ENCODE measurements around the gene ASB2.

ASB2 gene

DNA sequence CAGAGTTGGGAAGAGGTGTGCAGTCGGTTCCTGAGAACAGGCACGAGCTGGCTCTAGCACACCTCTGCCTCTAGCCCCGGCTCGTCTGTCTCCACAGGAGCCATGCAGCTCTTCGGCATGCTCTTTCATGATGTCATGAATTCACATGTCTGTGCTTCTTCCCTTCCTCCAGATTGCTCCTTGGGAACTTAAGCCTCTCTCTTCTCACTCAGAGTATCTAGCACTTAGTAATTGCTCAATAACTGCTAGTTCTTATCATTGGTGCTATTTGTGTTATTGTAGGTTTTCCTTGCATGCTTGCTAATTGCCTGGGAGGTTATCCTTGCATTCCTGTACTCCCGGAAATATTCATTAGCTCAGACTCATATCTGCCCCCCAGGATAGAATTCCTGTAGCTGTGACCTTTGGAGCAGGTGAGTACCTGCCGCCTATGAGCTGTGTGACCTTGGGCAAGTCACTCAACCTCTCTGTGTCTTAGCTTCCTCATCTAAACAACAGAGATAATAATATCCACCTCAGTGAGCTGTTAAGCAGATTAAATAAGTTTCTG is 29.8 kb downstream of the ASB2 start:
- no peak for DNase-seq

DNA sequence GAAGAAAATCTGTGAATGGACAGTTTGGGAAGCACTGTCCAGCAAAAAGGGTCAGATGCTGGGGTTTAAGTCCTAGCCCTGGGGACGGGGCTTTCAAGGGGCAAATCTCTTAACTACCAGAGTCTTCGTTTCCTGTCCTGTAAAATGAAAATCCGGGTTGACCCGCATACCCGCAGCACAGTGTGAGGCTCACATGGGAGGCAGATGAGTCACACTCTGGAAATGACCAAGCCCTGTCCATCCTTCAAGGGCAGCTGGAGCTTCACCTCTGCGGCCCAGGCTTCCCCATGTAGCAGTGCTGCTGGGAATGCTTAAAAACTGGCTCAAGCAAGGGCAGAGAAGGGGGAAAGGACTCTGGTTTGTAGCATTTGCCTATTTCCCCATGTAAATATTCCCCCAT is 30.3 kb downstream of the ASB2 start:
- DNase-seq, result no peak

DNA sequence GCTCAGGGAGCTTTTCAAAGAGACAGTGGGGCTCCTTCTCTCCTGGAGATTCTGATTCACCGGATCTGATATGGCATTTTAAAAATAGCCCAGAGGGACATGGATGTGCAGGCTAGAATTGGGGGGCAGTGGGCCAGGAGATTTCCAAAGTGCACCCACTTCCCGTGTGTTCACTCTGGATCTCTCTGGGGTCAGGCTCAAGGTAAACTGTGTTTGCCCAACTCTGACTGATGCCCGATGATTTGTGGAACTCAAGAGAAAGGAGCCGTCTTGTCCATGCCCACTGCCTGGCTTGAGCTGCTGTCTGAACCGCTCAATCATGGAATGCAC is 31.3 kb downstream of the ASB2 start:
- DNase-seq, result no peak

DNA sequence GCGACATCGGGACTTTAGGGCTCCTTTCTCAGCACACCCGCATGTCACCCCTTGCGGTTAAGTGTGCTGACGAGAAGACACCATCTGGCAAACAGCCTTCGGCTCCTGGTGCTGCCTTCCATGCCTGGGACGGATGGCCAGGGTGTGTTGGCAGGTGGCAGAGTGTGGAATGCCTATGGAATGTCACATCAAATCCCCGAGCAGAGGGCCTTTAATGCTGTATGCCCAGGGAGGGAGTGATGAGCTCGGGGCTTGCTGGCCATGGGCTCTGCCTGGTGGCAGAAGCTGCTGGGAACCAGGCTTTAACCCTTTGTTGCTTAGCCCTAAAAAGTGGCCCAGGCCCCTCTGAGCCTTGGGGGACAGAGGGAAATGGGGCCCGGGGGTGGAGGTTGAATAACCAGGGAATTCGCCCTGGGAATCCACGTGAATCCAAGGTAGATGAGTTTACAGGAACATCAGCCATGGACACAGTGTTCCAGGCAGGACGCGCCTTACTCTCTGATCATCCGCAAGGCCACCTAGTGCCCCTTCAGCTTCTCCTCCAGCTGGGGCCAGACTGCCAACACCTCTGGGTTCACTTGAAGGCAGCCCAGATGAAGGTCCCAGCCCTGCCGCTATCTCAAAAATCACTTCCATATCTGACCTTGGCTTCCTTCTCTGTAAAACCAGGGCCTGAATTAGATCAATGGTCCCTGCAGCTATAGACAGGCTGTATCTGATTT is 31.9 kb downstream of the ASB2 start:
- DNase-seq, result no peak

DNA sequence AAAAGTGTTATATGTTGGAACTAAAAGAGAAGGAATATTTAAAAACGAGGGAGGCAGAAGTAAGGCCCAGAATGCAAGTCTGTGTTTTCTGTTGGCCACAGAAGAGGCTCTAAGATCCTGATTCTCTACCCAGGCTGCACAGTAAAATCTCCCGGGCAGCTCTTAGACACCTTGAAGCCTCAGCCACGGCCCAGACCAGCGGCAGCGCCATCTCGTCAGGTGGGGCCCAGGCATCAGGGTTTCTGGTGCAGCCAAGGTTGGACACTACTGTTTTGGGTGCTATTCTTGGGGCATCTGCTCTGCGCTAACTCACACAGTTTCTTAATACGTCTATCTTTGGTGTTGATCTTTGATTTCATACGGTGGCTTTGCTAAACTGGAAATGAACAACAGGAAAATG is 32.4 kb downstream of the ASB2 start:
- no peak for DNase-seq

DNA sequence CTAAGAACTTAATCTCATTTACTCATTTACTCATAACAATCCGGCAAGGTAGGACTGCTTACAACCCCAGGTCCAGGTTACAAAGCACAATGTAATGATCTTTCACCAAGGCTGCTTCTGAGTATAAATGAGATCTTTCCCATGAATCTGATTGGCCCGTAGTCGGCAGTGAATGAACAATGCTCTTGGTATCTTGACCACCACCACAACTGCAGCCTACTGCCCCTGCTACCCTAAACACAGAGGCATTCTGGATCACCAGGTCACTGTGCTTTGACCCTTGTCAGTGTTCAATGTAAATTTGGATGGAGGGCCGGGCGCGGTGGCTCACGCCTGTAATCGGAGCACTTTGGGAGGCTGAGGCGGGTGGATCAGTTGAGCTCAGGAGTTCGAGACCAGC is 33.3 kb downstream of the ASB2 start:
- no peak for DNase-seq

DNA sequence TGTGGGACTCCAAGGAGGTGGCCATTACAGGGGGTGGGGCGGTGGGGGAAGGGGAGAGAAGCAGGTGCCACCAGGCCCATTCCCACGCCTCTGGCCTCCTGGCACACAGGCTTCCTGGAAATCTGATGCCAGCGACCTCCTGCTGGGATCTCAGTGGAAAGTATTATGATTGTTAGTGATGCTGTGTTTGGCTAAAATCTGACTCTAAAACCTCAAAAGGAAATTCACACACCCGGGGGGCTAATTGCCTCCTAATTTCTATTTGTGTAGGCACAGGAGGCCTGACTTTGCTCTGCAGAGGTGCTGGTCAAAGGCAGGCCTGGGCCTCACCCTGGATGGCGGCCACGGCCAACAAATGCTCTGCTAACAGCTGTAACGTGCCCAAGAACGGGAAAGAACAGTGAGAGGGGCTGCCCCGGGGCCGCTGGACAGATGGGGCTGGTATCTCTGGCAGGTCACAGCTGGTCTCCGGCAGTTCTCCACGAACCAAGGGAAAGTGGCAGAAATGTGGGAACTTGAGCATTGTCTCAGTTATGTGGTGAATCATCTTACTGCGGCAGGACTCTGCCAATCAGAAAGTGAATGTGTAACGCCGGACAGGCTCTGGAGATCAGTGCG is 35.0 kb downstream of the ASB2 start:
- DNase-seq, result no peak

DNA sequence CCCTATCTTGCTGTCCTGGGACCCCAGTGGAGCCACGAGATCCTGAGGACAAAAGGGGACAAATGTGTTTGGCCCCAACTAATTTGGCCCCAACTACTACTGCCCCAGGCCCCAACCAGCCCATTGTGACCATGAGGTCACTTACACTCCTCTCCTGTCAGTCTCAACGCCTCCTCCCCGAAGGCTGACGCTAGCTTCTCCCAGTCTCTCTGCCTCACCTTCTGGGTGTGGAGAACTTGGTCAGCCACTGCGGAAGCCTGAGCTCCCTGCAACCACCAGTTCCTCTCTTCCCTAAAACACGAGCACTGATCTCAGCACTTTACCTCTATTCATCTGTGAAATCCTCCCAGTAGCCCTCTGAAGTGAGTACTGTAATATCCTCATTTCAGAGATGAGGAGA is 35.9 kb downstream of the ASB2 start:
- no peak for DNase-seq

DNA sequence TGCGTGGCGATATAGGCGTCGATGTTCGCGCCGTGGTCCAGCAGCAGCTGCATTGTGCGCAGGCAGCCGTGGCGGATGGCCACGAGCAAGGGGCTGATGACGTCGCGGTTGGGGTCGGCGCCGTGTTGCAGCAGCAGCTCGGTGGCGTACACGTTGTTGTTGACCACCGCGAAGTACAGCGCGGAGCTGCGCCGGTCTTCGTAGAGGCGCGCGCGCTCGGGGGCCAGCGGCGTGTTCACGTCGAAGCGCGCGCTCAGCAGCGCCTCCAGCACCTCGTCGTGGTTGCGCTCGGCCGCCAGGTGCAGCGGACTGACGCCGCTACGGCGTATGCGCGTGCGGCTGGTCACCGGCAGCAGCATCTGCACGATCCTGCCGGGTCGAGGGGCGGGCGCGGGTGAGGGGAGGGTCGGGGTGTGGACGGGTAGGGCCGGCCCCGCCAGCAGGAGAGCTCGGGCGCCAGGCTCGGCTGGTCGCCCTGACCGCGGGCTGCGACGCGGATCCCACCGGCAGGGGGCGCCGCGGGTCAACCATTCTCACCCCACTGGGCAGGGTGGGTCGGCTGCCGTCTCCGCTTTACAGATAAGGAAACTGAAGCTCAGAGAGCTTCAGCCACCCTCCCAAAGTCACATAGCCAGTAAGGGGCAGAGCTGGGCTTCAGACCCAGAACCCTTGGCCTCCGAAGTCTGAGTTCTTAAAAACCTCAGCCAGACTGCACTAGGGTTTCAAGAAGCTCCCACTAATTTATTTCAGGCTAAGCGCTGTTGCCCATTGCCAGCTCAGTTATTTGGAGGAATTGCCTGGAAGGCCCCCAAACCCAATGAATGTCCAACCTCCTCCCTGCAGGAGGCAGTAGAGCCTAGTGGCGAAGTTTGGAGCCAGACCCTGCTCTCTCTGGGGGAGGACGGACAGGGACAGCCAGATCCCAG is 36.8 kb downstream of the ASB2 start:
- peak; percentile 97 for DNase-seq

DNA sequence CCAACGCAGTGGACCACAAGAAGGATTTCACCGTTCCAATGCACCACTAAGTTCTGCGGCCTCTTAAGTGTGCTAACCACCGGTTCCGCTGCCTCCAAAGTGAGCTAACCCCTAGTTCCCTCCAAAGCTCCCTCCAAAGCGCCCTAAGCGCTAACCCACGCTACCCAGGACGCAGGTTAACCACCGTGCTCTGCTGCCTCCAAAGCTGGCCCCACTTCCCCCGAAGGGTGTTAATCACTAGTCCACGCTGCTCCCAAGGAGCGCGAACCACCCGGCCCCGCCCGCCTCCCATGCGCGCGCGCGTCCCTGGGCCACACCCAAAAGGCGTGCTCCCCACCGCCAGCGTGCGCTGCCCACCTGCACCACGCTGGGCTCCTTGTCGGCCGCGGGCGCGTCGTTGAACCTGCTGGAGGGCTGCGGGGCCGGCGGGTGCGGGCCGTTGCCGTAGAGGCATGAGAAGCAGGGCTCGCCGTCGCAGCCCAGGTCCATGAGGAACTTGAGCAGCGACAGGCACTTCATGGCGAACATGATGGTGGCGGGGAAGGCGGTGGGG is 37.5 kb downstream of the ASB2 start:
- DNase-seq, result peak; percentile 28

DNA sequence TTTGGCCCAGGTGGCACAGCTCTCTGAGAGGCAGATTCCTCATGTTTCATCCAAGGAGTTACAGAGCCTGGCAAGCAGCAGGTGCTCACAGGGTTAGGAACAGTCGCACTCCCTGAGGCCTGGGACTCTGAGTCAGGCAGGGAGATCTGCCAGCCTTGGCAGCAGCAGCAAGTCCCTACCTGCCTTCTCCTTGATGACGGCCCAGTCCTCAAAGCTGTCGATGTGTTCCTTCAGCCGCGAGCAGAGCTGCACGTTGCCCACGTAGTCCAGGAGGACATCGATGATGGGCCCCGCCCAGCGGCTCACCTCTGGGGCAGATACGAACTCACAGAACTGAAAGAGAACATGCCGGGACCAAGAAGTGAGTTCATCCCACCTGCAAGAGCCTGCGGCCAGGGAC is 38.9 kb downstream of the ASB2 start:
- no peak for DNase-seq

DNA sequence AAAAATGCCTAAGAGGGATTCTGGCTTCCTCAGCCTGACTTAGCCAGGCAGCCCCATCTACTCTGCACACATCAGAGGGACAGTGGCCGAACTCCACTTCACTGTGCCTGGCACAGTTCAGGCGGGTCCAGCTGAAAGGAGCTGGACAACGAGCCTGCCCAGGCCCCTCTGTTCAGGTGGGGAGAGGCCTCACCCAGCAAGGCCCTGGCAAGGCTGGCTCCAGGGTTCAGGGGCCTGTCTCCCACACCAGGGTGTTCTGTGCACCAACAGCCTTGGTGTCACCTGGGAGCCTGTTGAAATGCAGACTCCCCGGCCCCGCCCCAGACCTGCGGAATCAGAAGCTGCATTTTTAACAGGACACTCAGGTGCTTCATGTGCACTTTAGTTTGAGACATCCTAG is 39.4 kb downstream of the ASB2 start:
- DNase-seq, result no peak

DNA sequence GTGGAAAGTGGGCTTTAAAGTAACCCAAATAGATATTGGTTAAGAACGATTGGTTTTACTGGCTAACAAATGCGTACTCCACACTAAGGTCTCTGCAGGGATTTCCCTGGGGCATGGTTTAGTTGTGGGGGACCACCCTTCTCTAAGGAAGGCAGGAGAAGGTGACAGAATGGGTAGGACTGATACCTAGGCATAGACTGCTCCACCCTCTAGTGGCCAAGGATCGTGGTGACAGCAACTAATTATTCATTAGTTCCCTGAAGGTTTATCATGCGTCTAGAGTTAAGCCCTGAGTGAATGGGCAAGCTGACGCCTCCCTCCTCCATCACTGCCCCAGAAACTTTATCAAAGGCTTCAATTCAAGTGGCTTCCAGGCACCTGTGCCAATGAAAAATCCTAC is 40.1 kb downstream of the ASB2 start:
- peak; percentile 35 for DNase-seq

DNA sequence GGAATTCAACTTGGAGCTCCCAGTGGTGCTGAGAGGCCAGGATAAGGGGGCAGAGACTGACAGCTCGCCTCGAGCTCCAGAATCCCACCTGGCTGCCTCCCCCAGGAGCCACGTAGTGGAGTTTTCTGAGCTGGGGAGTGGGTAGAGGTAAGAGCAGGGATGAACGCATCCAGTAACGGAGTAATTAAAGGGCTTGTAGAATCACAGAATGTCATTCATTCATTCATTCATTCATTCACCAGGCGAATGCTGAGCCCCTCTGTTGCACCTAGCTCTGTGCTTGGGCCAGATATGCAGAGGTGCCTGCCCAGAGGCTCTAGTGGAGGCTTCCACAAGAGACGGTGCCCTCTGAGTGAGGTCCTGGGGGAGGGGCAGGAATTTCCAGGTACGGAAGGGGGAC is 41.2 kb downstream of the ASB2 start:
- DNase-seq, result no peak

DNA sequence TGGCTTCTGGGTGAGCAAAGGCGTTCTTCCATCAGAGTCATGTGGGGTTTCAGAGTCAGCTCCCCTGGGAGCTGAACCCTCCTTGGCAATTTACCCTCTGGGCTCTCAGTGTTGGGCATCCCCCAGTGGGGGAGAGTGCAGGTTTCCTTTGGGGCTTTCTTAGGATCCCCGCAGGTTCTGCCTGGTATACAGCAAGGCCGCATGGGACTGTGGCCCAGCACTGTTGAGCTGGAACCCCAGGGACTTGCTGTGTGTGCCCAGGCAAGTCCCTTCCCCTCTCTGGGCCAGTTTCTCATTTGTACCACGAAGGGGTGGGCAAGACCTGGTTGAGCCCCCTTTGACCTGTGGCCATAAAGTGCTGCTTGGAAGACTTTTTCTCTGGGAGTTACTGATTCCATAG is 43.7 kb downstream of the ASB2 start:
- no peak for DNase-seq

DNA sequence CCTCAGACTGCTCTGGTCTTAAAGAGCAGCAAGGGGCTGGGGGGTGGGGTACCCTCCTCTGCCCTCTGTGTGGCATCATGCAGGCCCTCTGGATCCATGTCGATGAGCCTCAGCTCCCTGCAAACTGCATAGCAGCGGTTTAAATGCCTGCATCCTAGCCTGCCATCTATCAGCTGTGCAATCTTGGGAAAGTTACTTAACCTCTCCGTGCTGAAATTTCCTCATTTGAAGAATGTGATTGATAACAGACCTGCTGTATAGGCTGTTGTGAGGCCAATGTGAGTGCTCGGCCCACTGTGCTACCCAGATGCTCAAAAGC is 45.4 kb downstream of the ASB2 start:
- DNase-seq, result no peak

DNA sequence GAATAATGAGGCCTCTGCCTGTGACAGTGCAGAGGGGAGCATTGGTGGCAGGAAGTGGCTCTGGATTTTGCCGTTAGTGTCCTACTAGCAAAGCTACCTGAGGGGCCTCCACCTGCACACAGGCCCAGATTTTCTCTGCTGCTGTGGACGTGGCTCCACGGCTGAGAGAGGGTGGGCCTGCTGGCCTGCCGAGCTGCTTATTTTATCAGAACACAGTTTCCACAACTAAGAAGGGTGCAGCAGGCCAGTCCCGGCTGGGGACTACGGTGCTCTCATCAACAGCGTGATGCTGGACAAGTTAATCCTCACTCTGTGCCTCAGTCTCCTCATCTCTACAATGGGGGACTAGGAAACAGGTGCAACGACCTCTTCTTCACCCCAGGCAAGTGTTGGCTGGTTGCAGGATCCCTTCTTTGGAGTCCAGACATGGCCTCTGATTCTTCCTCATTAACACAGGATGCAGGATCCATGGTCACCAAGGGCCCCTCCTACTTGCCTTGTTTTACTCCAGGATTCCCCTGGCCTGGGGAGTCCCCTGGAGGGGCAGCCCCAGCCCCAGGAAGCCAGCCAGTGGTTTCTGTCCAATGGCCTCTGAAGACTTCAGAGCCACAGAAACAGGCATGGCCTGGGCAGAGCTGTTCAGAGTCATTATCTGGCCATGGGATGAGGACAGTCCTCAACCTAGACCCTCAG is 45.9 kb downstream of the ASB2 start:
- DNase-seq, result no peak

DNA sequence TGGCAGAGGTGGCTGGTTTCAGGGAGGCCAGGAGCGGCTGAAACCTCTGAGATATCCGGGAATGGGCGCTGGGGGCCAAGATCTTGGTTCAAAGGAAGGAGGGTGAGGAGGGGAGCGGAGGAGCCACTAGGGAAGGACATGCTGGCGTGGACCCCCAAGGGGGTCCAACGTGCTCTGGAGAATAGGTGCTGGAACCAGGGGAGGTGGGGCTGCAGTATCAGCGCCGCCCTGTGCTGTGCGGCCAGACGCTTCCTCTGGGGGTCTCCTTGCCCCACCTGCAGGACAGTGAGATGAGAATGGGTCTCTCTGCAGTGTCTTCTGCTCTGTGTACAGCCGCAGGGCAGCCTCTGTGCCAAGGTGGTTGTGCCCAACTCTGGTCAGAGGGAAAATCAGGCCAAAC is 46.7 kb downstream of the ASB2 start:
- no peak for DNase-seq

DNA sequence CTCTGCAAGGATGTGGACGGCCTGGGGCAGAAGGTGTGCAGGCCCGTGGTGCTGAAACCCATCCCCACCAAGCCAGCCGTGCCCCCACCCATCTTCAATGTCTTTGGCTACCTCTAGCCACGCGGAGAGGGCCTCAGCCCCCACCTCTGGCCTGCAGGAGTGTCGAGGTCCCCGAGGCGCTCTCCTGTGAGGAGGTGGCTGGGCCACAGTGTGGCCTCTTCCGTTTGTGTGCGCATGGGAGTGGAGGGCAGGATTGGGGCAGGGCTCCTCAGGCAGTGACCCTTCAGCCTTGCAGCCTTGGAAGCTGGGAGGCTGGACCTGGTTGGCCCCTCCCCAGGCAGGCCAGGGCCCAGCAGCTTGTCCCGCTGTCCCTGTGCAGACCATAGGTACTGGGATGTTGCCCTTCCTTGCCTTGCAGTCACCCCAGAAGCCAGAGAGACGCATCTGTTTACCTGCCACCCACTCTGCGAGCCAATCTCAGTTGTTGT is 47.3 kb downstream of the ASB2 start:
- DNase-seq, result no peak

DNA sequence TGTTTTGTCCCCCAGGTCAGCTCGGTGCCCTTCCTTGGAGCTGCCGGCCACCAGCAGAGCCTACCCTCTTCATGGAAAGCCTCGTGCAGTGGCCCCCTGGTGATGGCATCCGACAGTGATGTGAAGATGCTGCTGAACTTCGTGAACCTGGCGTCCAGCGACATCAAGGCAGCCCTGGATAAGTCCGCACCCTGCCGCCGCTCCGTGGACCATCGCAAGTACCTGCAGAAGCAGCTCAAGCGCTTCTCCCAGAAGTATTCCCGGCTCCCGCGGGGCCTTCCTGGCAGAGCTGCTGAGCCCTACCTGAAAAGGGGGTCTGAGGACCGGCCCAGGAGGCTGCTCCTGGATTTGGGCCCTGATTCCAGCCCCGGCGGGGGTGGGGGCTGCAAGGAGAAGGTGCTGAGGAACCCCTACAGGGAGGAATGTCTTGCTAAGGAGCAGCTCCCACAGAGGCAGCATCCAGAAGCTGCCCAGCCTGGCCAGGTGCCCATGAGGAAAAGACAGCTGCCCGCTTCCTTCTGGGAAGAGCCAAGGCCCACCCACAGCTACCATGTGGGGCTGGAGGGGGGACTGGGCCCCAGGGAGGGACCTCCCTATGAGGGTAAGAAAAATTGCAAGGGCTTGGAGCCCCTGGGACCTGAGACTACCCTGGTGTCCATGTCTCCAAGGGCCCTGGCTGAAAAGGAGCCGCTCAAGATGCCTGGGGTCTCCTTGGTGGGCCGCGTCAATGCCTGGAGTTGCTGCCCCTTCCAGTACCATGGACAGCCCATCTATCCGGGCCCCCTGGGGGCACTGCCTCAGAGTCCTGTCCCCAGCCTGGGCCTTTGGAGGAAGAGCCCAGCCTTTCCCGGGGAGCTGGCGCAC is 48.0 kb downstream of the ASB2 start:
- DNase-seq, result no peak

DNA sequence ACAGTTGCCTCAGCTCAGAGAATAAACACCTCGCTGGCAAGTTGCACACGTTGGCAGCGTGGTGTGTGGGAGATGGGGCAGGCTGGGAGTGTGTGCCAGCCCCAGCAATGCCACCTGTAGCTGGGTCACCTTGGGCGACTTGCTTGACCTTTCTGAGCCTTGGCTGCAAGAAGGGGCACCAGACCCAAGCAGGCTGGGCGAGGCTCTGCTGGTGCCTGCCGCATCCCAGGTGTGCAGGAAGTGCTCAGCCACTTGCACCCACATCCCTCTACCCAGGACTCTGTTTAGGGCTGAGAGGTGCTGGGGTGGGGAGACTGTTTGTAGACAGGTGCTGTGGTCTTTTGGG is 48.6 kb downstream of the ASB2 start:
- no peak for DNase-seq

All from stimulated activated CD8-positive, alpha-beta memory T cell treated with anti-CD3 and anti-CD28 coated beads, Interleukin-4, amount 100 ng/mL, for 48 hours (primary cell).